GM06990 (cell line): Measurements from ENCODE around the gene TOR1A.

ENCODE experiments used
- DNase-seq: peaks from one replicate; pipeline ENCODE4 v3.0.0-alpha.2; 2011; ENCODE audit not compliant: insufficient read length; ENCODE audit errors: extremely low read depth
- H3K27me3 ChIP-seq: replicated peaks from 2 replicates; pipeline ENCODE4 v1.6.0; 2011; ENCODE audit warnings: low read length; ENCODE audit not compliant: control insufficient read depth, insufficient read depth
- H3K36me3 ChIP-seq: 2 replicates; pipeline ENCODE4 v1.5.1; 2011; ENCODE audit warnings: low read length; ENCODE audit not compliant: control insufficient read depth, insufficient read depth
- H3K4me3 ChIP-seq: replicated peaks from 2 replicates; pipeline ENCODE4 v1.5.1; 2011; ENCODE audit warnings: low read depth, mild to moderate bottlenecking, control low read depth, low read length
- CTCF ChIP-seq: IDR thresholded peaks from 2 replicates; pipeline ENCODE4 v1.5.1; 2011; ENCODE audit warnings: low read length, control low read depth, mild to moderate bottlenecking, inconsistent platforms; ENCODE audit not compliant: insufficient read depth, poor library complexity, severe bottlenecking

The TOR1A gene

GRCh38 chr9:129853614-129854013 is 29.7 kb upstream of the TOR1A start:
- DNase-seq: no peak
- H3K4me3 ChIP-seq: no peak overlapping the region
- H3K36me3 ChIP-seq: peaks cover 13% of the 10 kb centered on the region
- H3K27me3 ChIP-seq: no peaks in the 10 kb centered on the region
- TF ChIP-seq CTCF: no peak

DNA sequence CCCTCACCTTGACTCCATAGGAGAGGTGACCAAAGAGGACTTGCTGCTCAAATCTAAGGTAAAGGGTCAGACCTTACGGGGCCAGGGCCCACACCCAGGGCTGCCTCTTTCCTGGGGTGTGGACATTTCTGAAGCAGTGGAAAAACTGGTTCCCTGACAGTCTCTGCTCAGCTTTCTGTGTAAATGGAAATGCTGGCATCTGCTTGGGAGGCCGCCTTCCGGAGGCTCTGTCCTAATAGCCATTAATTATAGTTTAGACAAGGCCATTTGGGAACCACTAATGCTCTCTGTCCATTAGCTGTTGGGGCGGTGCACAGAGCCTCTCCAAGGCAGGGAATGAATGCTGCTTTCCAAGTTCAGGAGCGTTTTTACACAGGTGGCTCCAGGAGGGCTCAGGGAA is 28.6 kb upstream of the TOR1A start:
- DNase-seq: no peak
- Histone ChIP-seq H3K4me3 (no peak overlapping the region), H3K36me3 (peaks cover 8% of the 10 kb centered on the region), H3K27me3 (no peaks in the 10 kb centered on the region)
- TF ChIP-seq CTCF: no peak

- H3K4me3 ChIP-seq: no peak overlapping the region
- peaks cover 8% of the 10 kb centered on the region for H3K36me3 ChIP-seq
- DNase-seq: no peak
- no peak for TF ChIP-seq CTCF
- no peaks in the 10 kb centered on the region for H3K27me3 ChIP-seq
Observed at GRCh38 chr9:129851821-129852220, 27.9 kb upstream of the TOR1A start.

GRCh38 chr9:129850821-129851550 is 27.1 kb upstream of the TOR1A start:
- peaks cover 8% of the 10 kb centered on the region for H3K36me3 ChIP-seq
- no peak overlapping the region for H3K4me3 ChIP-seq
- DNase-seq: no peak
- no peak for TF ChIP-seq CTCF
- no peaks in the 10 kb centered on the region for H3K27me3 ChIP-seq

GRCh38 chr9:129849901-129850300 is 26.0 kb upstream of the TOR1A start:
- Histone ChIP-seq H3K27me3 (no peaks in the 10 kb centered on the region), H3K4me3 (no peak overlapping the region), H3K36me3 (peaks cover 6% of the 10 kb centered on the region)
- no peak for TF ChIP-seq CTCF
- DNase-seq: no peak

DNA sequence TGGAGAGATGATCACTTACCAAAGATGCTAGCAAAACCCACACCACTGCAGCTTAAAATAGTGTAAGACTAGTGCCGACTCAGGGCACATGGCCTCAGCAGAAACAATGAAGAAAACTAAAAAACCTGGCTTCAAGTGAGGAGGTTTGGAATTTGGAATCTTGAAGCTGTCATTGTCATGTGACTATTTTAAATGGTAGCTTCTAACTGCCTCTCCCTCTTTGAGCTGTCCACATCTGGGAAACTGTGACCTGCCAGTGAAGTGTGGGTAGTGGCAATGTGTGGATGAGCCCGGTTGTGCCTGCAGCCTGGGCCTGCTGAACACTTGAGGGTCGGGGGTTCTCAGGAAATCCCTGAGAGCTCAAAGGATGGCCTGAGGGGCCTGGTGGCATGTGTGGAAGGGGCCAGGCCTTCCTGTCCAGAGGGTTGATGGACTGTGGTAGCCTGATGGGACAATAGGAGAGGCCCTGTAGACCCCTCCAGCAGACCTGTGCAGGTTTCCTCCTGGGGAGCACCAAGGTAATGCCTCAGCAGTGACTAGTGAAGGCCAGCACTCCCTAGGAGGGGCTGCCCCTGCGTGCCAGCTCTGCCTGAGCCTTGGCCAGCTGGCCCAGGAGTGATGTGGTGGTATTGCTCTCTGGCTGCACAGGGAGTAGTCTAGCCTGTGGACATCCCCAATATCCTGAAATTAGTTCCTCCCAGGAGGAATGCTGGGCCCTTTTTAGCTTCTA is 24.9 kb upstream of the TOR1A start:
- Histone ChIP-seq H3K27me3 (no peaks in the 10 kb centered on the region), H3K4me3 (no peak overlapping the region), H3K36me3 (peaks cover 1% of the 10 kb centered on the region)
- DNase-seq: no peak
- no peak for TF ChIP-seq CTCF
